ENCODE data around the gene KDM1A. TPM values are rescaled to one million over a fixed set of nuclear protein-coding genes. Genes with fewer than 3 reads are reported as not detected.

The KDM1A gene
- total and polyA plus RNA-seq, 9 of the 15 experiments (the other 6 are each of a cell fraction or from before 2014, with no cell fraction given), result 59.2 to 181 (median 168) TPM

GRCh38 chr1:23057301-23057700, 38.0 kb downstream of the KDM1A start (continued):
- TF ChIP-seq RREB1 (CRISPR knock-in tag; IDR thresholded peaks at IDR 0.05) (no peak), MGA (IDR thresholded peaks at IDR 0.05) (no peak)

Data from K562 (cell line).